ENCODE measurements around the gene SPATA13. TPM values are rescaled to one million over a fixed set of nuclear protein-coding genes. Genes with fewer than 3 reads are reported as not detected.

Gene SPATA13
- total RNA-seq, 1 experiment from 2014 or later = 28.7 TPM

GRCh38 chr13:24223341-24224231 is 63.1 kb downstream of the SPATA13 start:
- Histone ChIP-seq H3K27me3 (ENCODE audit: insufficient read depth, low read depth) (no peaks in the 10 kb centered on the region), H3K9me2 (ENCODE audit: insufficient read depth) (no peaks in the 10 kb centered on the region), H3K4me1 (replicated peaks; ENCODE audit: insufficient read depth) (peaks cover 23% of the 10 kb centered on the region), H3K9me3 (ENCODE audit: insufficient read depth, low read depth) (no peaks in the 10 kb centered on the region), H3K4me2 (no peak overlapping the region), H3K4me3 (no peak overlapping the region), H4K20me1 (ENCODE audit: insufficient read depth) (no peaks in the 10 kb centered on the region; the same call in 1 of the 2 replicates), H3F3A (ENCODE audit: insufficient read depth, low read depth) (peaks cover 21% of the 10 kb centered on the region; the same call in 1 of the 2 replicates), H3K79me2 (ENCODE audit: low read depth) (peaks cover 16% of the 10 kb centered on the region), H3K27ac (no peak overlapping the region), H2AFZ (no peak overlapping the region), H3K36me3 (ENCODE audit: low read depth) (no peaks in the 10 kb centered on the region)
- BruUV-seq (replicated peaks) = no TSS peak
- TF ChIP-seq EZH2 (IDR thresholded peaks at IDR 0.05; ENCODE audit: low read depth) = no peak
- no peak for TF ChIP-seq CTCF (conservative IDR thresholded peaks at IDR 0.05)
- DNase-seq = no peak
- intact Hi-C loops (cut with micrococcal nuclease; ENCODE audit: unreplicated experiment) = no loop called here
- ChIA-PET POLR2A (ENCODE audit: unreplicated experiment) (no interaction called here), CTCF (no interaction called here)

- ChIA-PET POLR2A (ENCODE audit: unreplicated experiment) (no interaction called here), CTCF (no interaction called here)
- H3K4me3 ChIP-seq = no peak overlapping the region
- H3K27me3 ChIP-seq (ENCODE audit: insufficient read depth, low read depth) = no peaks in the 10 kb centered on the region
- no peak overlapping the region for H3K4me2 ChIP-seq
- no peaks in the 10 kb centered on the region for H3K36me3 ChIP-seq (ENCODE audit: low read depth)
- intact Hi-C loops (cut with micrococcal nuclease; ENCODE audit: unreplicated experiment) = no loop called here
- no peaks in the 10 kb centered on the region for H3K9me2 ChIP-seq (ENCODE audit: insufficient read depth)
- H4K20me1 ChIP-seq (ENCODE audit: insufficient read depth) = no peaks in the 10 kb centered on the region; the same call in 1 of the 2 replicates
- peaks cover 15% of the 10 kb centered on the region; the same call in 1 of the 2 replicates for H3F3A ChIP-seq (ENCODE audit: insufficient read depth, low read depth)
- H3K27ac ChIP-seq = no peak overlapping the region
- no TSS peak for BruUV-seq (replicated peaks)
- DNase-seq = no peak
- H2AFZ ChIP-seq = no peak overlapping the region
- peaks cover 20% of the 10 kb centered on the region for H3K4me1 ChIP-seq (replicated peaks; ENCODE audit: insufficient read depth)
- H3K79me2 ChIP-seq (ENCODE audit: low read depth) = peaks cover 20% of the 10 kb centered on the region
- TF ChIP-seq EZH2 (IDR thresholded peaks at IDR 0.05; ENCODE audit: low read depth) (no peak), CTCF (conservative IDR thresholded peaks at IDR 0.05) (no peak)
- no peaks in the 10 kb centered on the region for H3K9me3 ChIP-seq (ENCODE audit: insufficient read depth, low read depth)
Observed at GRCh38 chr13:24224232-24224680, 63.7 kb downstream of the SPATA13 start.

- no peak for DNase-seq
- 0 out of 2 replicates have a peak, but pooled peaks cover 9% of the 10 kb centered on the region for H3F3A ChIP-seq (ENCODE audit: insufficient read depth, low read depth)
- ChIA-PET CTCF (no interaction called here), POLR2A (ENCODE audit: unreplicated experiment) (no interaction called here)
- H3K79me2 ChIP-seq (ENCODE audit: low read depth) = peaks cover 26% of the 10 kb centered on the region
- no peaks in the 10 kb centered on the region for H3K36me3 ChIP-seq (ENCODE audit: low read depth)
- no TSS peak for BruUV-seq (replicated peaks)
- no peak overlapping the region for H3K4me3 ChIP-seq
- no peaks in the 10 kb centered on the region for H3K9me2 ChIP-seq (ENCODE audit: insufficient read depth)
- H3K27me3 ChIP-seq (ENCODE audit: insufficient read depth, low read depth) = no peaks in the 10 kb centered on the region
- no peak overlapping the region for H3K4me2 ChIP-seq
- TF ChIP-seq CTCF (conservative IDR thresholded peaks at IDR 0.05) (no peak), EZH2 (IDR thresholded peaks at IDR 0.05; ENCODE audit: low read depth) (no peak)
- H2AFZ ChIP-seq = no peak overlapping the region
- H3K9me3 ChIP-seq (ENCODE audit: insufficient read depth, low read depth) = no peaks in the 10 kb centered on the region
- peaks cover 15% of the 10 kb centered on the region for H3K4me1 ChIP-seq (replicated peaks; ENCODE audit: insufficient read depth)
- H3K27ac ChIP-seq = no peak overlapping the region
- intact Hi-C loops (cut with micrococcal nuclease; ENCODE audit: unreplicated experiment) = no loop called here
- no peaks in the 10 kb centered on the region; the same call in 1 of the 2 replicates for H4K20me1 ChIP-seq (ENCODE audit: insufficient read depth)
Observed at GRCh38 chr13:24225062-24225461, 64.5 kb downstream of the SPATA13 start.

Measured in PC-9 (cell line).